Activated CD4-positive, alpha-beta T cell treated with anti-CD3 and anti-CD28 coated beads for 36 hours (primary cell): ENCODE results near the gene DIRAS1. TPM values are rescaled to one million over a fixed set of nuclear protein-coding genes. Genes with fewer than 3 reads are reported as not detected.

Source experiments
- ATAC-seq: fragments of 200-7000 bp; cut with Tn5 transposase; one replicate; pipeline ENCODE4 v1.10.0; 2021; ENCODE audit warnings: mild to moderate bottlenecking, moderate library complexity
- CTCF ChIA-PET: fragments of 350-600 bp; sonication (Branson Sonifier 250); formaldehyde crosslinking; loops from one replicate; lab custom pipeline; 2021; ENCODE audit warnings: antibody characterized with exemption; lab: Charles Lee
- POLR2A ChIA-PET: fragments of 350-600 bp; sonication (Branson Sonifier 250); formaldehyde crosslinking; loops from one replicate; lab custom pipeline; 2021; ENCODE audit warnings: antibody characterized with exemption, inconsistent platforms; lab: Charles Lee
- DNase-seq: peaks from one replicate; pipeline ENCODE4 v3.0.0-alpha.2; 2020
- H3K27ac Mint-ChIP-seq: one replicate; pipeline ENCODE4 v1.8.0; 2021; ENCODE audit warnings: mixed read lengths
- H3K27me3 Mint-ChIP-seq: one replicate; pipeline ENCODE4 v1.8.0; 2021; ENCODE audit warnings: mixed read lengths
- H3K36me3 Mint-ChIP-seq: one replicate; pipeline ENCODE4 v1.8.0; 2021; ENCODE audit warnings: low read depth, mixed read lengths
- H3K4me1 Mint-ChIP-seq: one replicate; pipeline ENCODE4 v1.8.0; 2021; ENCODE audit warnings: mixed read lengths
- H3K4me3 Mint-ChIP-seq: one replicate; pipeline ENCODE4 v1.8.0; 2021; ENCODE audit warnings: mild to moderate bottlenecking, moderate library complexity, mixed read lengths
- H3K9me3 Mint-ChIP-seq: one replicate; pipeline ENCODE4 v1.8.0; 2021; ENCODE audit warnings: low read depth, mixed read lengths
- intact Hi-C, 2 experiments: fragments of 100-400 bp; cut with DNase I in 1 of 2; cut with micrococcal nuclease in 1 of 2; formaldehyde crosslinking; loops; one replicate each; pipeline versions ENCODE4 v1.14.2 to v1.15.1; 2022 to 2024; cut with DNase I, micrococcal nuclease
- total RNA-seq, 2 experiments: library from RNA; stranded (reverse); gene quantifications; one replicate each; pipeline ENCODE4 v1.2.3, GENCODE V29; 2021

Gene DIRAS1
- total RNA-seq, 2 experiments from 2014 or later = 0.21 to 0.33 TPM

DNA sequence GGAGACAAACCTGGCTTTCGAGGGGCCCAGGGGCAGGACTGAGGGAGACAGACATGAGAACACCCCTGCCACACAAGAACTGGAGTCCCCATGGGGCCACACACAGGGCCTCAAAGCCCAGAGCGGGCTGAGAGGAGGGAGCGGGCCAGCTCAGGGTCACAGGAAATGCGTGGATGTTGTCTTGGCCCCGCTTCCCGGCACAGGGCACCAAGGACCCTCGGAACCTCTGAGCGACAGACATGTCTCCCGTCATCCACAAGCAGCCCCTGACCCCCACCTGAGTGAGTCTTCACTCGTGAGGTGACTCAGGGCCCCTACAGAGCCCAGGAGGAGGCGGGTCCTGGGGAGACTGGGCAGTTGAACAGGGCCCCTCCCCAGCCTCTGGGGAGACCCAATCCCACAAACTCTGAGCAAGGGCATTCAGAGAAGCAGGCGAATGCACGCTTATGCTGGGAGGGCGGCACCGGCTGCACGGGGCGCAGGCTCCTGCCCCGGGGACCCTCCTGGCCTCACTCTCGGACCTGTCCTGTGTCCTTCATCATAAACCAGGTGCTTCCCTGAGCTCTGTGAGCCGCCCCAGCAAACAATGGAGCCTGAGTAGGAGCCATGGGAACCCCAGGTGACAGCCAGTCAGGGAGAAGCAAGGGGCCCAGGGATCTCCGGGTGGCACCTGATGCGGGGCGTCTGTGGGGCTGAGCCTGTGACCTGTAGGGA lies 41.8 kb upstream of the DIRAS1 start:
- Mint-ChIP-seq H3K9me3 (no peaks in the 10 kb centered on the region), H3K4me1 (peaks cover 4% of the 10 kb centered on the region), H3K27ac (no peak overlapping the region), H3K36me3 (peaks cover 24% of the 10 kb centered on the region), H3K27me3 (no peaks in the 10 kb centered on the region), H3K4me3 (no peak overlapping the region)
- ATAC-seq (no peak), DNase-seq (no peak)
- CTCF ChIA-PET = interaction anchor here (0.6 kb wide), 1 partner anchor 335 kb away, joined by 3 read pairs; no protein-coding TSS in a partner anchor
- POLR2A ChIA-PET = no interaction called here
- intact Hi-C loops = no loop called here

DNA sequence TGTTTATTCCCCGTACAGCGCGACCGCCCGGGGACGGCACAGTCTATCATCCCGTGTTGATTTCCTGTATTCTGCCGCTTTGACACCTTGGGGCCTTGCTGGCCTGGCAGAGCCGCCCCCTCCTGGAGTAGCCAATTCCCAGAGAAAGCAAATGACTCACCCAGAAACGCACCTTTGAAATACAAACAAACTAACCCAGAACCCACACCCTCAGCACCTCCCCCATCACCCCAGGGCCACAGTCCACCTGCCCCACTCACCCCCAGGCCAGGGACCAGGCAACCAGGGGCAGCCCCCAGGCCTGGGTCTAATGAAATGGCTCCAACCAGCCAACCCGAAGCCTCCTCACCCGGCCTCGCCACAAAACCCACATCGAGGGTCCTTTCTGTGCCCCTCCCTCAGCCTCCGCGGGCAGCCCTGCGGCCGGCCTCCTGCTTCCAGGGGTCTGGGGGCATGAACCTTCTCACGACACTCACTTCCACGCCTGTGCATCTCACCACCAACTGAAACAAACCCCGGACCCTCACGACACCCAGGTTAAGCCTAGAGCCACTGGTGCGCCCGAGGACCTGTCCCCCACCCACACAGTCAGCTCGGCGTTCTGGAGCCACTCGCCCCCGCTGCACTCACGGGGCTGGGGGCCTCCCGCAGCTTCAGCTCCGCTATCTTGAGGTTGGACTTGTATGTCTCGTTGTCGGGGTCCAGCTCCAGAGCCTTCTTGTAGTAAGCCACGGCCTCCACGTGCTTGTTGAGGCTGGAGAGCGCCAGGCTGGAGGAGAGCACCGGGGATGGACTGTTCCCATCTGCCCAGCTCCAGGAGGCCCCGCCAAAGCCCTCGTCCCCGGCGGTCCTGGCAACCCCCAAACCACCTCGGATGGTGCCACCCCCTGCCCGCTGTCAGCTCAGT lies 41.0 kb upstream of the DIRAS1 start:
- ChIA-PET POLR2A (no interaction called here), CTCF (no interaction called here)
- no peak for DNase-seq
- Mint-ChIP-seq H3K27ac (no peak overlapping the region), H3K36me3 (peaks cover 24% of the 10 kb centered on the region), H3K9me3 (no peaks in the 10 kb centered on the region), H3K4me3 (no peak overlapping the region), H3K27me3 (no peaks in the 10 kb centered on the region), H3K4me1 (peaks cover 4% of the 10 kb centered on the region)
- no peak for ATAC-seq
- intact Hi-C loops = no loop called here

DNA sequence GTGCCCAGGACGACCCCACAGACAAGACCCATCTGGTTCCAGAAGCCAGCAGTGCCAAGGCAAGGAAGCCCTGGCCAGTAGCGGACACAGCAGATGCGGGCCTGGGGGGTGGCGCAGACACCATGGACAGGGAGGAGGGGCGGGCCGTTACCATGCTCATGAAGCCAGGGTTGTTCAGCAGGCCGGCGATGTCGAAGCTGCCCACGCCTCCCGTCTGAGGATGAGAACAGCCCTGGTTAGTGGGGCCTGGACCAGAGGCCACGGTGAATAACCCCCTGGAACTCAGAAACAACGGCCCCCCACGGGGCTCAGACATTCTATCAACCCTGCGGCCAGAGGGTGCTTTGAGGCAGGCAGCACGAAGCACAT lies 40.1 kb upstream of the DIRAS1 start:
- ATAC-seq (no peak), DNase-seq (no peak)
- intact Hi-C loops = no loop called here
- H3K4me3 Mint-ChIP-seq = no peak overlapping the region
- ChIA-PET POLR2A (no interaction called here), CTCF (no interaction called here)
- no peaks in the 10 kb centered on the region for H3K9me3 Mint-ChIP-seq
- H3K27me3 Mint-ChIP-seq = no peaks in the 10 kb centered on the region
- H3K27ac Mint-ChIP-seq = no peak overlapping the region
- H3K36me3 Mint-ChIP-seq = peaks cover 22% of the 10 kb centered on the region
- peaks cover 4% of the 10 kb centered on the region for H3K4me1 Mint-ChIP-seq

DNA sequence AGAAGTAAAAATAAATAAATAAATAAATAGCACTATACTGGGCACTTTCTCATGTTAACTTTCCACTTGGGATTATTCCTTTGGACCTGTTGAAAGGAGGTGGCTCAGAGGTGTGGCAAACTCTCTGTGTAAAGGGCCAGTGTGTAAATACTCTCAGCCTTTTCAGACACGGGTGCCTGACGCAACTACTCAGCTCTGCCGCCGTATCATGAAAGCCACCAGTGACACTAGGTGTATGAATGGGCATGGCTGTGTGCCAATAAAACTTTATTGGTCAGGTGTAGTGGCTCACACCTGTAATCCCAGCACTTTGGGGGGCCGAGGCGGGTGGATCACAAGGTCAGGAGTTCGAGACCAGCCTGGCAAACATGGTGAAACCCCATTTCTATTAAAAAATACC lies 38.8 kb upstream of the DIRAS1 start:
- no peaks in the 10 kb centered on the region for H3K27me3 Mint-ChIP-seq
- H3K36me3 Mint-ChIP-seq = peaks cover 23% of the 10 kb centered on the region
- ChIA-PET CTCF (interaction anchor here (0.6 to 2.0 kb wide), 4 partner anchors 10 to 112 kb away, joined by 3 to 10 read pairs (median 4); no protein-coding TSS in a partner anchor), POLR2A (no interaction called here)
- no peak overlapping the region for H3K4me3 Mint-ChIP-seq
- intact Hi-C loops = no loop called here
- H3K9me3 Mint-ChIP-seq = no peaks in the 10 kb centered on the region
- DNase-seq = no peak
- no peak for ATAC-seq
- H3K27ac Mint-ChIP-seq = no peak overlapping the region
- H3K4me1 Mint-ChIP-seq = peaks cover 4% of the 10 kb centered on the region

DNA sequence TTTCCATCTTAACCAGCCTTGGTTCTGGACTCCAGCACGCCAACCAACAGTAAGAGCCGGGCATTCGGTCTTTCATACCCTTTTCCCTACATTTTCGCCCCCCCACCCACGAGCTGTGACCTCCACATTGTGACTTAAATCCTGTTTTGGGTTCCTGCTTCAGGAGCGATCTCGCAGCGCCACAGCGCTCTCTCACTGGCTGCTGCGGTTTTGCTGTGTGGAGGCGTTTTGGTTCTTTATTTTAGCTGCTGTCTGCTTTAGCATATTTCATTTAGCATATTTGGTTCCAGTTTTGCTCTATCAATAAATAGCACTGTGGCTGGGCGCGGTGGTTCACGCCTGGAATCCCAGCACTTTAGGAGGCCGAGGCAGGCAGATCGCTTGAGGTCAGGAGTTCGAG lies 38.2 kb upstream of the DIRAS1 start:
- H3K4me3 Mint-ChIP-seq = no peak overlapping the region
- DNase-seq (peak; percentile 29), ATAC-seq (no peak)
- peaks cover 22% of the 10 kb centered on the region for H3K36me3 Mint-ChIP-seq
- ChIA-PET POLR2A (no interaction called here), CTCF (interaction anchor here (0.7 to 2.0 kb wide), 3 partner anchors 31 to 111 kb away, joined by 3 to 10 read pairs (median 3); no protein-coding TSS in a partner anchor)
- intact Hi-C loops = no loop called here
- no peaks in the 10 kb centered on the region for H3K27me3 Mint-ChIP-seq
- H3K4me1 Mint-ChIP-seq = peaks cover 4% of the 10 kb centered on the region
- H3K9me3 Mint-ChIP-seq = no peaks in the 10 kb centered on the region
- no peak overlapping the region for H3K27ac Mint-ChIP-seq

DNA sequence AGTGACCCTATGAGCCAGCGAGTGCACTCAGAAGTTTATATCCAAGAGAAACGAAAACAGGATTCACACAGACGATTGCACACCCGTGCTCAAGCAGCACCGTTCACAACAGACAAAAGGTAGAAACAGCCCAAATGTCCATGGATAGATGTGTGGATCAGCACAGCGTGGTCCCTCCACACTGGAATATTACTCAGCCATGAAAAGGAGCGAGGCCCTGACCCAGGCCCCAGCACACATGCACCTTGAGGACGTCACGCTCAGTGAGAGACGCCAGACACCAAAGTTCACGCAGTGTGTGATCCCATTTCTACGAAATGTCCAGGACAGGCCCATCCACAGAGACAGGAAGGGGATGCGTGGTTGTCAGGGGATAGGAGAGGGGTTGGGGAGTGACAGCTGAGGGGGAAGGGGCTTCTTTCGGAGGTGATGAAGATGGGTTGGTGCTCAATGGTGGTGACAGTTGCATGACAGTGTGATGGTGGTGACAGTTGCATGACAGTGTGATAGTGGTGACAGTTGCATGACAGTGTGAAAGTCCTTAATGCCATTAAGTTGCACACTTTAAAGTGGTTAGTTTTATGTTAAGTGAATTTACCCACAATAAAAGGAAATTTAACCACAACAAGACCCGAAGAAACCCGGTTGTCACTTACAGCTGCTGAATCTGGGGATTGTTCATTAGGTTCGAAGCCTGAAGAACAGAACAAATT lies 37.6 kb upstream of the DIRAS1 start:
- intact Hi-C loops = no loop called here
- peaks cover 4% of the 10 kb centered on the region for H3K4me1 Mint-ChIP-seq
- CTCF ChIA-PET = interaction anchor here (0.6 to 2.0 kb wide), 3 partner anchors 44 to 111 kb away, joined by 3 to 10 read pairs (median 3); no protein-coding TSS in a partner anchor
- H3K27me3 Mint-ChIP-seq = no peaks in the 10 kb centered on the region
- H3K27ac Mint-ChIP-seq = no peak overlapping the region
- no peak for DNase-seq
- H3K36me3 Mint-ChIP-seq = peaks cover 27% of the 10 kb centered on the region
- no peak overlapping the region for H3K4me3 Mint-ChIP-seq
- H3K9me3 Mint-ChIP-seq = no peaks in the 10 kb centered on the region
- ATAC-seq = no peak
- POLR2A ChIA-PET = no interaction called here

DNA sequence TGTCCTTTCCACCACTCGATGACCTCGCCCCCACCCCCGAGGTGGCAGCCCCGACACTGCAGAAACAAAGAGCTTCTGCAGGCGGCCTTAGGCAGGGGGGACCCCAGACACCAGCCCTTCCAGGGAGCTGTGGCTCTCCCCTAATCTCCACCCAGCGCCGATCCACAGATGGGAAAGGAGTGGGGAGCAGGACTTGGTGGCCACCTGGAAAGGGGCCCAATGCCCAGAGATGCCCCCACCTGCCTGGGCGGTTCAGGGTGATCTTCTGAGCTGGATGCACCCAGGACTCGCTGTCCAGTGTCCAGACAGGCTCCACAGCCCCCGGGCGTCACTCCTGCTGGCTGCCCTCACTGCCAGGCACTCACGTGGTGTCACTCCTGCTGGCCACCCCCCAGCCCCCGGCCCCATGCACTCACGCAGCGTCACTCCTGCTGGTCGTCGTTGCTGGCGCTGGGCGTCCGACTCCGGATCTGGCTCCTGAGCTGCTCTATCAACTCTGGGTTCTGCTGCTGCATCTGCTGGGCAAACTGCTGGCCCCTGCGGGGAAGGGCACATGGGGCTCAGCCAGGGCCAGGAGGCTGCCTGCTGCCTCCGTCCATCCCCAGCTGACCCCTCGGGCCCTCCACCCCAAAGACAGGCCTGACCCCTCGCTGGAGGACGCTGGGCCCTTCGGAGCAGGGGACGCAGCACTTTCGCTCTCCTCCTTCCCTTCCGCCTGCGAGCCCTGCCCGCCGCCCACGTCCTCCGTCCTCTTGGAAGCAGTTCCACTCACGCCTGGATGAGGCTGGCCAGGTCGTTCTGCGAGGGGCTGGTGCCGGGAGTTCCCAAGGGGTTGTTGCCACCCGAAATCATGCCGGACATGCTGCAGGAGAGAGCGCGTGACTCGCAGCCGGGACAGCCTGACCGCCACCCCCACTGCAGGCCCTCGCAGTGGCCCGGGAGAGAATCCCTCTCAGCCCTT lies 36.0 kb upstream of the DIRAS1 start:
- Mint-ChIP-seq H3K27me3 (no peaks in the 10 kb centered on the region), H3K4me3 (no peak overlapping the region), H3K36me3 (peaks cover 31% of the 10 kb centered on the region), H3K4me1 (peaks cover 13% of the 10 kb centered on the region), H3K27ac (no peak overlapping the region), H3K9me3 (no peaks in the 10 kb centered on the region)
- ChIA-PET POLR2A (no interaction called here), CTCF (no interaction called here)
- no peak for DNase-seq
- no peak for ATAC-seq
- intact Hi-C loops = no loop called here

DNA sequence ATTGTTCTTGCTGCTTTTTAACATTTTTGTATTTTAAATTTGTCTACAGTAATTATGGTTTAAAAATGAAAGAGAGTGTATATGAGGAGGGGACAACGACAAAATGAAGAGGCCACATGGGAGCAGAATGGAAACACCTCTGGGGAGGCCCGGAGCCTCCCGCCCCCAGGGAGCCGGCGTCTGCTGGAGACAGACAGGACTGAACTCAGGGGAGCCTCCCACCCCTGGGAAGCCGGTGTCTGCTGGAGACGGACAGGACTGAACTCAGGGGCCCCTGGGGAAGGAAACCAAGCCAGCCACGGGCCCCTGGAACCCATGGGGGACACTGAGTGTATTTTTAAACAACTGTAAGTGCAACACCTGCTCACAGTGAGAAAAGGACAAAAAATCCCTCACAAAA lies 35.3 kb upstream of the DIRAS1 start:
- CTCF ChIA-PET = interaction anchor here (1.2 kb wide), 1 partner anchor 29 kb away, joined by 4 read pairs; the partner anchor contains the start of gene THOP1
- Mint-ChIP-seq H3K4me1 (peaks cover 13% of the 10 kb centered on the region), H3K27ac (no peak overlapping the region), H3K27me3 (no peaks in the 10 kb centered on the region), H3K9me3 (no peaks in the 10 kb centered on the region), H3K4me3 (no peak overlapping the region), H3K36me3 (peaks cover 27% of the 10 kb centered on the region)
- intact Hi-C loops = no loop called here
- ATAC-seq (no peak), DNase-seq (no peak)
- POLR2A ChIA-PET = interaction anchor here (0.7 kb wide), 1 partner anchor 97 kb away, joined by 5 read pairs; no protein-coding TSS in a partner anchor

DNA sequence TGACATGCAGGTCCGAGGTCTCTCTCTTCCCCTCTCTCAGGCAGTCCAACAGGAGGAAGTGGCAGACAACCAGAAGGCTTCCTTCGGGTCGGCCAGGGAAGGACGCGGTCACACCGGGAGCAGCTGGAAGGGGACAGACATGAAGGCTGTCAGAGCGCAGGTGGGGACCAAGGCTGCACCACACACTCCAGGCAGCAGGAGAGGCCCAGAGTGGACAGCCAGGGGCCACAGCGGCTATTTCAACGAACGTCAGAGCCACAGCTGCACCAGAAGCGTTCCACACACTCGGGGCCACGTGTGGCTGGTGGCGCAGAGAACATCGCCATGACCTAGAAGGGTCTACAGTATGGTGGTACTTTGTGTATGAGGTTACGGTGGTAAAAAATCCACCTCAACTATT lies 34.6 kb upstream of the DIRAS1 start:
- no peak for DNase-seq
- H3K9me3 Mint-ChIP-seq = no peaks in the 10 kb centered on the region
- POLR2A ChIA-PET = interaction anchor here (0.7 kb wide), 1 partner anchor 98 kb away, joined by 5 read pairs; no protein-coding TSS in a partner anchor
- no peaks in the 10 kb centered on the region for H3K27me3 Mint-ChIP-seq
- intact Hi-C loops = no loop called here
- H3K4me1 Mint-ChIP-seq = peaks cover 13% of the 10 kb centered on the region
- H3K36me3 Mint-ChIP-seq = peaks cover 23% of the 10 kb centered on the region
- no peak overlapping the region for H3K4me3 Mint-ChIP-seq
- CTCF ChIA-PET = interaction anchor here (1.2 kb wide), 1 partner anchor 30 kb away, joined by 4 read pairs; the partner anchor contains the start of gene THOP1
- no peak overlapping the region for H3K27ac Mint-ChIP-seq
- no peak for ATAC-seq

DNA sequence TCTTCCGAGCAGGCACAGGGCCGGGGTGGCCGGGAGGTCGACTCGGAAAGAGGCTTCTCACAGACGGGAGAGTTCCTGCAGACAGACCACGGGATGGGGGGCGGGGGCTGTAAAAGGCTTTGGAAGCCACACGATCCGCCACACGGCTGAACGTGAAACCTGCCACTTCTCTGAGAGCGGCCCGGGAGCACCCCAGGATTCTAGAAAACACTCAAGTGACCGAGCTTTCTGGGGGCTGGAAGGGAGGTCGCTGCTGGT lies 34.2 kb upstream of the DIRAS1 start:
- ChIA-PET CTCF (interaction anchor here (1.2 kb wide), 1 partner anchor 30 kb away, joined by 4 read pairs; the partner anchor contains the start of gene THOP1), POLR2A (no interaction called here)
- intact Hi-C loops = no loop called here
- DNase-seq (no peak), ATAC-seq (no peak)
- Mint-ChIP-seq H3K9me3 (no peaks in the 10 kb centered on the region), H3K27ac (no peak overlapping the region), H3K4me1 (peaks cover 13% of the 10 kb centered on the region), H3K27me3 (no peaks in the 10 kb centered on the region), H3K36me3 (peaks cover 21% of the 10 kb centered on the region), H3K4me3 (no peak overlapping the region)
